ENCODE measurements around the gene ARHGEF2. TPM values are rescaled to one million over a fixed set of nuclear protein-coding genes. Genes with fewer than 3 reads are reported as not detected.

Gene ARHGEF2
- total and polyA plus RNA-seq, 2 of the 13 experiments (the other 11 are each of a cell fraction or from before 2014, with no cell fraction given) = 16.1 to 32.1 TPM

GRCh38 chr1:155967341-155968050 is 10.9 kb downstream of the ARHGEF2 start (continued):
- no peak for TF ChIP-seq SALL2 (CRISPR knock-in tag; IDR thresholded peaks at IDR 0.05)
- TF ChIP-seq MYC (CRISPR knock-in tag; IDR thresholded peaks at IDR 0.05; ENCODE audit: borderline replicate concordance) = peak; percentile 82
- TF ChIP-seq HNRNPK (IDR thresholded peaks at IDR 0.05; ENCODE audit: low read depth, low read length, poor library complexity, severe bottlenecking) = no peak
- TF ChIP-seq, protein P1, sequence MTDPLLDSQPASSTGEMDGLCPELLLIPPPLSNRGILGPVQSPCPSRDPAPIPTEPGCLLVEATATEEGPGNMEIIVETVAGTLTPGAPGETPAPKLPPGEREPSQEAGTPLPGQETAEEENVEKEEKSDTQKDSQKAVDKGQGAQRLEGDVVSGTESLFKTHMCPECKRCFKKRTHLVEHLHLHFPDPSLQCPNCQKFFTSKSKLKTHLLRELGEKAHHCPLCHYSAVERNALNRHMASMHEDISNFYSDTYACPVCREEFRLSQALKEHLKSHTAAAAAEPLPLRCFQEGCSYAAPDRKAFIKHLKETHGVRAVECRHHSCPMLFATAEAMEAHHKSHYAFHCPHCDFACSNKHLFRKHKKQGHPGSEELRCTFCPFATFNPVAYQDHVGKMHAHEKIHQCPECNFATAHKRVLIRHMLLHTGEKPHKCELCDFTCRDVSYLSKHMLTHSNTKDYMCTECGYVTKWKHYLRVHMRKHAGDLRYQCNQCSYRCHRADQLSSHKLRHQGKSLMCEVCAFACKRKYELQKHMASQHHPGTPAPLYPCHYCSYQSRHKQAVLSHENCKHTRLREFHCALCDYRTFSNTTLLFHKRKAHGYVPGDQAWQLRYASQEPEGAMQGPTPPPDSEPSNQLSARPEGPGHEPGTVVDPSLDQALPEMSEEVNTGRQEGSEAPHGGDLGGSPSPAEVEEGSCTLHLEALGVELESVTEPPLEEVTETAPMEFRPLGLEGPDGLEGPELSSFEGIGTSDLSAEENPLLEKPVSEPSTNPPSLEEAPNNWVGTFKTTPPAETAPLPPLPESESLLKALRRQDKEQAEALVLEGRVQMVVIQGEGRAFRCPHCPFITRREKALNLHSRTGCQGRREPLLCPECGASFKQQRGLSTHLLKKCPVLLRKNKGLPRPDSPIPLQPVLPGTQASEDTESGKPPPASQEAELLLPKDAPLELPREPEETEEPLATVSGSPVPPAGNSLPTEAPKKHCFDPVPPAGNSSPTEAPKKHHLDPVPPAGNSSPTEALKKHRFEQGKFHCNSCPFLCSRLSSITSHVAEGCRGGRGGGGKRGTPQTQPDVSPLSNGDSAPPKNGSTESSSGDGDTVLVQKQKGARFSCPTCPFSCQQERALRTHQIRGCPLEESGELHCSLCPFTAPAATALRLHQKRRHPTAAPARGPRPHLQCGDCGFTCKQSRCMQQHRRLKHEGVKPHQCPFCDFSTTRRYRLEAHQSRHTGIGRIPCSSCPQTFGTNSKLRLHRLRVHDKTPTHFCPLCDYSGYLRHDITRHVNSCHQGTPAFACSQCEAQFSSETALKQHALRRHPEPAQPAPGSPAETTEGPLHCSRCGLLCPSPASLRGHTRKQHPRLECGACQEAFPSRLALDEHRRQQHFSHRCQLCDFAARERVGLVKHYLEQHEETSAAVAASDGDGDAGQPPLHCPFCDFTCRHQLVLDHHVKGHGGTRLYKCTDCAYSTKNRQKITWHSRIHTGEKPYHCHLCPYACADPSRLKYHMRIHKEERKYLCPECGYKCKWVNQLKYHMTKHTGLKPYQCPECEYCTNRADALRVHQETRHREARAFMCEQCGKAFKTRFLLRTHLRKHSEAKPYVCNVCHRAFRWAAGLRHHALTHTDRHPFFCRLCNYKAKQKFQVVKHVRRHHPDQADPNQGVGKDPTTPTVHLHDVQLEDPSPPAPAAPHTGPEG (CRISPR knock-in tag; IDR thresholded peaks at IDR 0.05) = no peak
- TF ChIP-seq MAZ (IDR thresholded peaks at IDR 0.05; ENCODE audit: borderline replicate concordance, low read depth, low read length) = no peak
- TF ChIP-seq MAZ (CRISPR knock-in tag; IDR thresholded peaks at IDR 0.05; ENCODE audit: low read depth) = peak; percentile 48; the same call in 1 of the 2 replicates
- no peak for TF ChIP-seq ZNF101 (CRISPR knock-in tag; IDR thresholded peaks at IDR 0.05; ENCODE audit: borderline replicate concordance, low read depth)
- TF ChIP-seq HOXA3 (CRISPR knock-in tag; IDR thresholded peaks at IDR 0.05) = peak; percentile 85
- TF ChIP-seq, protein P2, sequence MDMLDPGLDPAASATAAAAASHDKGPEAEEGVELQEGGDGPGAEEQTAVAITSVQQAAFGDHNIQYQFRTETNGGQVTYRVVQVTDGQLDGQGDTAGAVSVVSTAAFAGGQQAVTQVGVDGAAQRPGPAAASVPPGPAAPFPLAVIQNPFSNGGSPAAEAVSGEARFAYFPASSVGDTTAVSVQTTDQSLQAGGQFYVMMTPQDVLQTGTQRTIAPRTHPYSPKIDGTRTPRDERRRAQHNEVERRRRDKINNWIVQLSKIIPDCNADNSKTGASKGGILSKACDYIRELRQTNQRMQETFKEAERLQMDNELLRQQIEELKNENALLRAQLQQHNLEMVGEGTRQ (IDR thresholded peaks at IDR 0.05; ENCODE audit: low read depth, low read length) = no peak
- TF ChIP-seq, protein P2 (CRISPR knock-in tag; IDR thresholded peaks at IDR 0.05; ENCODE audit: borderline replicate concordance) = peak; percentile 53; the same call in 1 of the 2 replicates
- no peak for TF ChIP-seq TAF15 (IDR thresholded peaks at IDR 0.05; ENCODE audit: low read depth, low read length, poor library complexity, severe bottlenecking)
- peak; percentile 79 for TF ChIP-seq RXRB (CRISPR knock-in tag; IDR thresholded peaks at IDR 0.05; ENCODE audit: borderline replicate concordance)
- TF ChIP-seq ZBTB38 (CRISPR knock-in tag; IDR thresholded peaks at IDR 0.05) = peak; percentile 80
- TF ChIP-seq, protein P3, sequence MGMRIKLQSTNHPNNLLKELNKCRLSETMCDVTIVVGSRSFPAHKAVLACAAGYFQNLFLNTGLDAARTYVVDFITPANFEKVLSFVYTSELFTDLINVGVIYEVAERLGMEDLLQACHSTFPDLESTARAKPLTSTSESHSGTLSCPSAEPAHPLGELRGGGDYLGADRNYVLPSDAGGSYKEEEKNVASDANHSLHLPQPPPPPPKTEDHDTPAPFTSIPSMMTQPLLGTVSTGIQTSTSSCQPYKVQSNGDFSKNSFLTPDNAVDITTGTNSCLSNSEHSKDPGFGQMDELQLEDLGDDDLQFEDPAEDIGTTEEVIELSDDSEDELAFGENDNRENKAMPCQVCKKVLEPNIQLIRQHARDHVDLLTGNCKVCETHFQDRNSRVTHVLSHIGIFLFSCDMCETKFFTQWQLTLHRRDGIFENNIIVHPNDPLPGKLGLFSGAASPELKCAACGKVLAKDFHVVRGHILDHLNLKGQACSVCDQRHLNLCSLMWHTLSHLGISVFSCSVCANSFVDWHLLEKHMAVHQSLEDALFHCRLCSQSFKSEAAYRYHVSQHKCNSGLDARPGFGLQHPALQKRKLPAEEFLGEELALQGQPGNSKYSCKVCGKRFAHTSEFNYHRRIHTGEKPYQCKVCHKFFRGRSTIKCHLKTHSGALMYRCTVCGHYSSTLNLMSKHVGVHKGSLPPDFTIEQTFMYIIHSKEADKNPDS (CRISPR knock-in tag; IDR thresholded peaks at IDR 0.05) = no peak
- TF ChIP-seq ZNF761 (CRISPR knock-in tag; conservative IDR thresholded peaks at IDR 0.05) = 0 out of 2 replicates have a peak, but pooled peaks have one; percentile 46
- TF ChIP-seq, protein P4, sequence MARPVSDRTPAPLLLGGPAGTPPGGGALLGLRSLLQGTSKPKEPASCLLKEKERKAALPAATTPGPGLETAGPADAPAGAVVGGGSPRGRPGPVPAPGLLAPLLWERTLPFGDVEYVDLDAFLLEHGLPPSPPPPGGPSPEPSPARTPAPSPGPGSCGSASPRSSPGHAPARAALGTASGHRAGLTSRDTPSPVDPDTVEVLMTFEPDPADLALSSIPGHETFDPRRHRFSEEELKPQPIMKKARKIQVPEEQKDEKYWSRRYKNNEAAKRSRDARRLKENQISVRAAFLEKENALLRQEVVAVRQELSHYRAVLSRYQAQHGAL (CRISPR knock-in tag; IDR thresholded peaks at IDR 0.05; ENCODE audit: not compliant biosample characterization) = no peak

Data from HepG2 (cell line).